ENCODE data around the gene GNMT. TPM values are rescaled to one million over a fixed set of nuclear protein-coding genes. Genes with fewer than 3 reads are reported as not detected.

The GNMT gene
- total RNA-seq, 4 donors from 2014 or later, result 0.79 to 3.7 TPM; not detected in 2

GRCh38 chr6:42966571-42966970 is 6.0 kb downstream of the GNMT start:
- no peaks in the 10 kb centered on the region for H3K27me3 ChIP-seq
- no peak for DNase-seq (ENCODE audit: low spot score in 2 of 2)
- WGBS, result 93% methylated on average over 7 of the region's 7 CpGs
- no peak overlapping the region for H3K4me3 ChIP-seq
- H3K27ac ChIP-seq, result no peak overlapping the region
- peaks cover 51% of the 10 kb centered on the region for H3K36me3 ChIP-seq
- no peaks in the 10 kb centered on the region for H3K4me1 ChIP-seq
- H3K9me3 ChIP-seq, result no peaks in the 10 kb centered on the region
- TF ChIP-seq CTCF (IDR thresholded peaks at IDR 0.05) (no peak), POLR2AphosphoS5 (IDR thresholded peaks at IDR 0.05) (no peak), EP300 (IDR thresholded peaks at IDR 0.05) (no peak), POLR2A (IDR thresholded peaks at IDR 0.05) (no peak)

GRCh38 chr6:42967228-42967627 is 6.7 kb downstream of the GNMT start:
- Histone ChIP-seq H3K4me3 (no peak overlapping the region), H3K9me3 (no peaks in the 10 kb centered on the region), H3K27me3 (no peaks in the 10 kb centered on the region), H3K36me3 (peaks cover 51% of the 10 kb centered on the region), H3K27ac (no peak overlapping the region), H3K4me1 (no peaks in the 10 kb centered on the region)
- no peak for TF ChIP-seq POLR2A (IDR thresholded peaks at IDR 0.05)
- TF ChIP-seq CTCF (IDR thresholded peaks at IDR 0.05), result no peak
- TF ChIP-seq POLR2AphosphoS5 (IDR thresholded peaks at IDR 0.05), result no peak
- no peak for TF ChIP-seq EP300 (IDR thresholded peaks at IDR 0.05)
- no peak for DNase-seq (ENCODE audit: low spot score in 2 of 2)
- WGBS, result 93% methylated on average over 6 of the region's 11 CpGs

DNA sequence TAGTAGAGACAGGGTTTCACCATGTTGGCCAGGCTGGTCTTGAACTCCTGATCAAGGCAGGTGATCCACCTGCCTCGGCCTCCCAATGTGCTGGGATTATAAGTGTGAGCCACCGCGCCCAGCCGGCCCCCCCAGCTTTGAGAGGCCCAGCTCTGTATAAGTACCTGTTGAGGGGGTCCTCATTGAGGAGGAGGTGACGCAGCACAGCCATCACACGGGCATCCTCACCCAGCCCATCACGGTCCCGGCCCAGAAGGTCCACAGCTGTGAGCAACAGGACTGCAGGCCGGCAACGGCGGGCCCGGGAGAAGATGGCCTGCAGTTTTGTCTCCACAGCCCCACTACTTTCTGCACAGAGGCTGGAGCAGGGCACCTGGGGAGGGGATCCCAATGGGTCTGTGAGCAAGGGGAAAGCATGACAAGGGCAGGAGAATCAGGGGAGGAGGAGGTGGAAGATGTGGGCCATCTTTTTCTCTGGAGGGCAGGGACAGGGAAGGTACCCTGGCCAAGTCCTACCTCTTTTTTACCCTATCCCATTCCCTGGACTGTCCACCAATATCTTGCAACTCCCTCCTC is 7.7 kb downstream of the GNMT start:
- DNase-seq (ENCODE audit: low spot score in 2 of 2), result no peak
- H3K4me1 ChIP-seq, result no peaks in the 10 kb centered on the region
- H3K27ac ChIP-seq, result no peak overlapping the region
- no peaks in the 10 kb centered on the region for H3K9me3 ChIP-seq
- 94% methylated on average over 8 of the region's 12 CpGs for WGBS
- H3K4me3 ChIP-seq, result no peak overlapping the region
- no peaks in the 10 kb centered on the region for H3K27me3 ChIP-seq
- TF ChIP-seq POLR2AphosphoS5 (IDR thresholded peaks at IDR 0.05) (no peak), CTCF (IDR thresholded peaks at IDR 0.05) (no peak), EP300 (IDR thresholded peaks at IDR 0.05) (no peak), POLR2A (IDR thresholded peaks at IDR 0.05) (no peak)
- H3K36me3 ChIP-seq, result peaks cover 51% of the 10 kb centered on the region

GRCh38 chr6:42968783-42969182 is 8.2 kb downstream of the GNMT start:
- H3K27me3 ChIP-seq, result no peaks in the 10 kb centered on the region
- H3K4me1 ChIP-seq, result no peaks in the 10 kb centered on the region
- H3K27ac ChIP-seq, result no peak overlapping the region
- H3K9me3 ChIP-seq, result no peaks in the 10 kb centered on the region
- DNase-seq (ENCODE audit: low spot score in 2 of 2), result no peak
- TF ChIP-seq POLR2AphosphoS5 (IDR thresholded peaks at IDR 0.05) (no peak), POLR2A (IDR thresholded peaks at IDR 0.05) (no peak), CTCF (IDR thresholded peaks at IDR 0.05) (no peak), EP300 (IDR thresholded peaks at IDR 0.05) (no peak)
- H3K4me3 ChIP-seq, result no peak overlapping the region
- peaks cover 46% of the 10 kb centered on the region for H3K36me3 ChIP-seq
- 100% methylated on average over 2 of the region's 4 CpGs for WGBS

- Histone ChIP-seq H3K4me3 (no peak overlapping the region), H3K27me3 (no peaks in the 10 kb centered on the region), H3K36me3 (peaks cover 39% of the 10 kb centered on the region), H3K4me1 (no peaks in the 10 kb centered on the region), H3K27ac (no peak overlapping the region), H3K9me3 (no peaks in the 10 kb centered on the region)
- 93% methylated on average over 2 of the region's 2 CpGs for WGBS
- no peak for DNase-seq (ENCODE audit: low spot score in 2 of 2)
- TF ChIP-seq POLR2A (IDR thresholded peaks at IDR 0.05), result no peak
Measured at GRCh38 chr6:42969431-42969830, 8.9 kb downstream of the GNMT start.

DNA sequence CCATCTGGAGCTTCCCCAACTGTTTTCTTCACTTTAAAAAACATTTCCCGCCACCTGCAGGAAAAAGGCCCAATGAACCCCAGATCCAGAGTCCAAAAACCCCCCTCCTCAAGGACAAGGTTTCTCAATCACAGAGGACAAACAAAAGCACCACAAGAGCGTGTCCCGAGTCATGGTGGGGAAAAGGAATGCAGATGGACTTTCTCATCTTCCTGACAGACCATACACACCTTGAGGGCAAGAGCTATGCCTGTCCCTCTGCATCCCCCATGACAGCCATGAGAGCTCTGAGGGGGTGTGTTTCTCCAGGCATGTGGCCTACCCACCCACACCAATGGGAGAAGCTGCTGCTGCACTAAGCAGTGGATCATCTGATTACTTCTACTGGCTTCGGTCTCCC is 9.4 kb downstream of the GNMT start:
- Histone ChIP-seq H3K4me1 (no peaks in the 10 kb centered on the region), H3K36me3 (peaks cover 34% of the 10 kb centered on the region), H3K9me3 (no peaks in the 10 kb centered on the region), H3K4me3 (no peak overlapping the region), H3K27me3 (no peaks in the 10 kb centered on the region), H3K27ac (no peak overlapping the region)
- WGBS, result 92% methylated on average over 4 of the region's 4 CpGs
- DNase-seq (ENCODE audit: low spot score in 2 of 2), result no peak
- TF ChIP-seq CTCF (IDR thresholded peaks at IDR 0.05) (no peak), EP300 (IDR thresholded peaks at IDR 0.05) (no peak), POLR2A (IDR thresholded peaks at IDR 0.05) (no peak), POLR2AphosphoS5 (IDR thresholded peaks at IDR 0.05) (no peak)

Measured in suprapubic skin (tissue), 4 donors.